ENCODE data around the gene GLG1.
"Not testable (repeated sequence)": the region's sequence is repeated elsewhere in the genome, so short reads cannot be mapped to it uniquely, and the experiment has no call there.

DNA sequence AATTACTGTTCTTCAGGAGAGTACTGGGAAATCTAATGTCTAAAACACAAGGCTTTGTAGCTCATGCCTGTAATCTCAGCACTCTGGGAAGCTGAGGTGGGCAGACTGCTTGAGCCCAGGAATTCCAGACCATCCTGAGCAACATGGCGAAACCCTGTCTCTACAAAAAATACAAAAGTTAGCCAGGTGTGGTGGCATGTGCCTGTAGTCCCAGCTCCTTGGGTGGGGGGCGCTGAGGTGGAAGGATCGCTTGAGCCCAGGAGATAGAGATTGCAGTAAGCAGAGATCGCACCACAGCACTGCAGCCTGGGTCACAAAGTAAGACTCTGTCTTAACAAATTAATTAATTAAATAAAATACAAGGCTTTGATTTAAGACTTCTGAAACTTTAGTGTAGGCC, 60.8 kb downstream of the GLG1 start:
- not testable (repeated sequence) for TF ChIP-seq POLR2A (IDR thresholded peaks at IDR 0.05; ENCODE audit: low read depth, low read length); POLR2AphosphoS5 (IDR thresholded peaks at IDR 0.05; ENCODE audit: low read depth, low read length); TAF1 (IDR thresholded peaks at IDR 0.05; ENCODE audit: low read depth, low read length); SPI1 (IDR thresholded peaks at IDR 0.05; ENCODE audit: low read depth, low read length); PAX5 (IDR thresholded peaks at IDR 0.05; ENCODE audit: insufficient read depth, low read length, severe bottlenecking)

All from GM12891 (cell line).